GM23338 (cell line): ENCODE results near the gene SERPINE2. TPM values are rescaled to one million over a fixed set of nuclear protein-coding genes. Genes with fewer than 3 reads are reported as not detected.
A peak's percentile ranks its signal among the peaks of the same experiment; 100 is the strongest.

Source experiments
- ATAC-seq: fragments of 200-7000 bp; cut with Tn5 transposase; 3 replicates; pipeline ENCODE4 v1.9.1; 2020
- DNase-seq: peaks from one replicate; pipeline ENCODE4 v3.0.0-alpha.2; 2015; ENCODE audit warnings: low spot score
- H2AFZ ChIP-seq: fragments of 200-600 bp; sonication (generic); 2 replicates; pipeline ENCODE4 v1.8.0; 2016; ENCODE audit warnings: antibody characterized with exemption, mild to moderate bottlenecking, moderate library complexity
- H3F3A ChIP-seq: fragments of 200-600 bp; sonication (generic); replicated peaks from 2 replicates; pipeline ENCODE4 v1.8.0; 2017; ENCODE audit warnings: antibody characterized with exemption, mixed run types, low read depth
- H3K27ac ChIP-seq: fragments of 200-600 bp; sonication (generic); 2 replicates; pipeline ENCODE4 v1.6.1; 2016; ENCODE audit warnings: low read depth
- H3K27me3 ChIP-seq: fragments of 200-600 bp; sonication (generic); 2 replicates; pipeline ENCODE4 v1.8.0; 2016; ENCODE audit warnings: mild to moderate bottlenecking, mixed run types, moderate library complexity; ENCODE audit not compliant: insufficient read depth
- H3K36me3 ChIP-seq: fragments of 200-600 bp; sonication (generic); 2 replicates; pipeline ENCODE4 v1.8.0; 2016; ENCODE audit warnings: mild to moderate bottlenecking; ENCODE audit not compliant: insufficient read depth
- H3K4me1 ChIP-seq: fragments of 200-600 bp; sonication (generic); 2 replicates; pipeline ENCODE4 v1.8.0; 2016; ENCODE audit warnings: mild to moderate bottlenecking, moderate library complexity; ENCODE audit not compliant: insufficient read depth
- H3K4me2 ChIP-seq: fragments of 200-600 bp; sonication (generic); 2 replicates; pipeline ENCODE4 v1.7.1; 2017; ENCODE audit warnings: mixed run types
- H3K4me3 ChIP-seq: fragments of 200-600 bp; sonication (generic); 2 replicates; pipeline ENCODE4 v1.6.1; 2016; ENCODE audit warnings: mixed run types
- H3K79me2 ChIP-seq: fragments of 200-600 bp; sonication (generic); replicated peaks from 2 replicates; pipeline ENCODE4 v1.8.0; 2017; ENCODE audit warnings: mild to moderate bottlenecking; ENCODE audit not compliant: insufficient read depth
- H3K9me2 ChIP-seq: fragments of 200-600 bp; sonication (generic); 2 replicates; pipeline ENCODE4 v1.8.0; 2017; ENCODE audit not compliant: insufficient read depth
- H4K20me1 ChIP-seq: fragments of 200-600 bp; sonication (generic); replicated peaks from 2 replicates; pipeline ENCODE4 v1.8.0; 2017; ENCODE audit warnings: mild to moderate bottlenecking; ENCODE audit not compliant: insufficient read depth
- H3K27ac Mint-ChIP-seq: 2 replicates; pipeline ENCODE4 v1.8.0; 2020; ENCODE audit warnings: inconsistent platforms, mild to moderate bottlenecking, moderate library complexity, mixed read lengths
- H3K27me3 Mint-ChIP-seq: 3 replicates; pipeline ENCODE4 v1.8.0; 2022; ENCODE audit warnings: low read depth, mild to moderate bottlenecking, moderate library complexity, mixed read lengths, inconsistent platforms; ENCODE audit not compliant: insufficient read depth, poor library complexity
- H3K36me3 Mint-ChIP-seq: 3 replicates; pipeline ENCODE4 v1.8.0; 2021; ENCODE audit warnings: low read depth, mild to moderate bottlenecking, inconsistent platforms, moderate library complexity, mixed read lengths
- H3K4me1 Mint-ChIP-seq: 3 replicates; pipeline ENCODE4 v1.8.0; 2020; ENCODE audit warnings: mild to moderate bottlenecking, inconsistent platforms, mixed read lengths
- H3K4me3 Mint-ChIP-seq: 3 replicates; pipeline ENCODE4 v1.8.0; 2021; ENCODE audit warnings: moderate library complexity, mild to moderate bottlenecking, inconsistent platforms, mixed read lengths
- H3K9me3 Mint-ChIP-seq: 3 replicates; pipeline ENCODE4 v1.8.0; 2020; ENCODE audit warnings: moderate library complexity, mild to moderate bottlenecking, inconsistent platforms, mixed read lengths
- CREB1 ChIP-seq: fragments of 250-450 bp; sonication (Bioruptor Pico); IDR thresholded peaks from 2 replicates; pipeline ENCODE4 v1.5.0; 2020; ENCODE audit warnings: low read depth, mild to moderate bottlenecking, moderate library complexity
- CTCF ChIP-seq, 2 experiments: fragments of 200-600 bp in 1 of 2; sonication (generic) in 1 of 2; conservative IDR thresholded peaks; 2 replicates each; pipeline versions ENCODE4 v1.5.1 to v1.6.1; 2016 to 2017; ENCODE audit warnings: antibody characterized with exemption in 2 of 2, low read depth in 2 of 2, mild to moderate bottlenecking in 2 of 2, moderate library complexity in 1 of 2
- ETS1 ChIP-seq: IDR thresholded peaks from 2 replicates; pipeline ENCODE4 v1.6.1; 2016; ENCODE audit warnings: antibody characterized with exemption
- EZH2 ChIP-seq: fragments of 200-600 bp; sonication (generic); IDR thresholded peaks from one replicate; pipeline ENCODE4 v1.8.0; 2017; ENCODE audit warnings: antibody characterized with exemption, mild to moderate bottlenecking, low read depth; ENCODE audit not compliant: unreplicated experiment
- EZH2phosphoT487 ChIP-seq: fragments of 200-600 bp; sonication (generic); IDR thresholded peaks from one replicate; pipeline ENCODE4 v1.8.1; 2018; ENCODE audit warnings: antibody characterized with exemption; ENCODE audit not compliant: unreplicated experiment
- NANOG ChIP-seq: IDR thresholded peaks from 2 replicates; pipeline ENCODE4 v1.6.1; 2016; ENCODE audit warnings: antibody characterized with exemption, borderline replicate concordance
- REST ChIP-seq: IDR thresholded peaks from one replicate; pipeline ENCODE4 v1.6.1; 2018; ENCODE audit warnings: antibody characterized with exemption; ENCODE audit not compliant: unreplicated experiment
- ZNF114 ChIP-seq: fragments of 250-450 bp; sonication (Bioruptor Pico); IDR thresholded peaks from 2 replicates; pipeline ENCODE4 v1.5.0; 2020; ENCODE audit warnings: mild to moderate bottlenecking, moderate library complexity
- ZNF331 ChIP-seq: fragments of 250-450 bp; sonication (Bioruptor Pico); IDR thresholded peaks from 2 replicates; pipeline ENCODE4 v1.5.0; 2020; ENCODE audit warnings: low read depth, mild to moderate bottlenecking, moderate library complexity
- ZNF462 ChIP-seq: fragments of 250-450 bp; sonication (Bioruptor Pico); IDR thresholded peaks from 2 replicates; pipeline ENCODE4 v1.5.0; 2020; ENCODE audit warnings: mild to moderate bottlenecking, moderate library complexity
- polyA plus RNA-seq: library from polyadenylated mRNA; unstranded; fragments of >200 nt; fragmentation: Nextera tagmentation; extraction: Ambion mirVana; gene quantifications from 2 replicates; pipeline ENCODE4 v1.2.1, GENCODE V29; 2016
- total RNA-seq: library from RNA; depleted of rRNA; stranded (reverse); fragments of >200 nt; shearing (Covaris generic); gene quantifications from 2 replicates; pipeline ENCODE4 v1.2.3, GENCODE V29; 2014

SERPINE2 gene
- total and polyA plus RNA-seq, 2 experiments from 2014 or later, result 38.6 to 44.2 TPM

- TF ChIP-seq ETS1, result no peak
- no peak for TF ChIP-seq CREB1 (CRISPR knock-in tag)
Observed at GRCh38 chr2:224032283-224032682, 6.8 kb downstream of the SERPINE2 start (continued).

GRCh38 chr2:224031358-224031970 is 7.6 kb downstream of the SERPINE2 start:
- Histone ChIP-seq H3K4me2 (peak overlapping the region; percentile 61), H3K79me2 (peaks cover 54% of the 10 kb centered on the region), H3K36me3 (no peaks in the 10 kb centered on the region), H3K9me2 (no peaks in the 10 kb centered on the region), H3K4me3 (no peak overlapping the region), H3F3A (no peaks in the 10 kb centered on the region), H2AFZ (no peak overlapping the region), H3K27ac (no peak overlapping the region), H3K4me1 (peaks cover 48% of the 10 kb centered on the region), H3K27me3 (peaks cover 7% of the 10 kb centered on the region; the same call in 1 of the 2 replicates), H4K20me1 (peaks cover 9% of the 10 kb centered on the region)
- H3K27me3 Mint-ChIP-seq, result peaks cover 7% of the 10 kb centered on the region
- H3K9me3 Mint-ChIP-seq, result no peaks in the 10 kb centered on the region; the same call in 2 of the 3 replicates
- H3K4me3 Mint-ChIP-seq, result no peak overlapping the region
- peaks cover 46% of the 10 kb centered on the region for H3K4me1 Mint-ChIP-seq
- H3K27ac Mint-ChIP-seq, result no peak overlapping the region
- no peak for ATAC-seq
- H3K36me3 Mint-ChIP-seq, result peaks cover 6% of the 10 kb centered on the region
- DNase-seq, result peak; percentile 25
- TF ChIP-seq ZNF114 (CRISPR knock-in tag) (no peak), ETS1 (no peak), EZH2phosphoT487 (no peak), NANOG (no peak), EZH2 (no peak), ZNF462 (CRISPR knock-in tag) (no peak), REST (no peak), CTCF (conservative IDR thresholded peaks at IDR 0.05; ENCODE audit: low read depth in 2 of 2) (no peak), CREB1 (CRISPR knock-in tag) (no peak), ZNF331 (CRISPR knock-in tag) (no peak)
